Measurements from ENCODE around the gene SPATA2L.
A peak's percentile ranks its signal among the peaks of the same experiment; 100 is the strongest.

- no peak for TF ChIP-seq CTCF (IDR thresholded peaks at IDR 0.05)
- TF ChIP-seq, protein P1, sequence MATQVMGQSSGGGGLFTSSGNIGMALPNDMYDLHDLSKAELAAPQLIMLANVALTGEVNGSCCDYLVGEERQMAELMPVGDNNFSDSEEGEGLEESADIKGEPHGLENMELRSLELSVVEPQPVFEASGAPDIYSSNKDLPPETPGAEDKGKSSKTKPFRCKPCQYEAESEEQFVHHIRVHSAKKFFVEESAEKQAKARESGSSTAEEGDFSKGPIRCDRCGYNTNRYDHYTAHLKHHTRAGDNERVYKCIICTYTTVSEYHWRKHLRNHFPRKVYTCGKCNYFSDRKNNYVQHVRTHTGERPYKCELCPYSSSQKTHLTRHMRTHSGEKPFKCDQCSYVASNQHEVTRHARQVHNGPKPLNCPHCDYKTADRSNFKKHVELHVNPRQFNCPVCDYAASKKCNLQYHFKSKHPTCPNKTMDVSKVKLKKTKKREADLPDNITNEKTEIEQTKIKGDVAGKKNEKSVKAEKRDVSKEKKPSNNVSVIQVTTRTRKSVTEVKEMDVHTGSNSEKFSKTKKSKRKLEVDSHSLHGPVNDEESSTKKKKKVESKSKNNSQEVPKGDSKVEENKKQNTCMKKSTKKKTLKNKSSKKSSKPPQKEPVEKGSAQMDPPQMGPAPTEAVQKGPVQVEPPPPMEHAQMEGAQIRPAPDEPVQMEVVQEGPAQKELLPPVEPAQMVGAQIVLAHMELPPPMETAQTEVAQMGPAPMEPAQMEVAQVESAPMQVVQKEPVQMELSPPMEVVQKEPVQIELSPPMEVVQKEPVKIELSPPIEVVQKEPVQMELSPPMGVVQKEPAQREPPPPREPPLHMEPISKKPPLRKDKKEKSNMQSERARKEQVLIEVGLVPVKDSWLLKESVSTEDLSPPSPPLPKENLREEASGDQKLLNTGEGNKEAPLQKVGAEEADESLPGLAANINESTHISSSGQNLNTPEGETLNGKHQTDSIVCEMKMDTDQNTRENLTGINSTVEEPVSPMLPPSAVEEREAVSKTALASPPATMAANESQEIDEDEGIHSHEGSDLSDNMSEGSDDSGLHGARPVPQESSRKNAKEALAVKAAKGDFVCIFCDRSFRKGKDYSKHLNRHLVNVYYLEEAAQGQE (IDR thresholded peaks at IDR 0.05; ENCODE audit: insufficient read depth in 1 of 2, low read depth in 2 of 2, low read length in 1 of 2): no peak
- TF ChIP-seq SIN3A (IDR thresholded peaks at IDR 0.05; ENCODE audit: borderline replicate concordance, insufficient read depth, low read depth, low read length): no peak
- TF ChIP-seq TCF7L2 (IDR thresholded peaks at IDR 0.05; ENCODE audit: low read depth, low read length): no peak
- TF ChIP-seq POLR2AphosphoS5 (IDR thresholded peaks at IDR 0.05; ENCODE audit: low read depth, low read length): 0 out of 2 replicates have a peak, but pooled peaks have one; percentile 21
Observed at GRCh38 chr16:89695875-89696669, 5.4 kb downstream of the SPATA2L start.

Measured in Panc1 (cell line).